GM12878 (cell line): ENCODE measurements around the gene POC5. TPM values are rescaled to one million over a fixed set of nuclear protein-coding genes. Genes with fewer than 3 reads are reported as not detected.
A peak's percentile ranks its signal among the peaks of the same experiment; 100 is the strongest.

Source experiments
- ASH2L ChIP-seq: fragments of 300-600, 200-600 bp; sonication (generic); IDR thresholded peaks from 2 replicates; pipeline ENCODE4 v1.6.1; 2017; ENCODE audit warnings: low read depth, mild to moderate bottlenecking, borderline replicate concordance
- EED ChIP-seq: sonication (generic); IDR thresholded peaks from 2 replicates; pipeline ENCODE4 v1.6.1; 2016; ENCODE audit warnings: antibody characterized with exemption, low read depth
- EP300 ChIP-seq, 2 experiments: fragments of 150-350 bp in 1 of 2; IDR thresholded peaks; 2 replicates each; pipeline ENCODE4 v1.6.1; 2011 to 2012; ENCODE audit warnings: low read depth in 2 of 2, low read length in 2 of 2, borderline replicate concordance in 1 of 2, improper control_type of control experiment in 1 of 2, inconsistent platforms in 1 of 2; ENCODE audit not compliant: control insufficient read depth in 1 of 2
- IRF4 ChIP-seq: IDR thresholded peaks from 2 replicates; pipeline ENCODE4 v1.6.1; 2011; ENCODE audit warnings: low read depth, low read length
- MYB ChIP-seq: fragments of 150-350 bp; IDR thresholded peaks from 2 replicates; pipeline ENCODE4 v1.6.1; 2014; ENCODE audit warnings: mild to moderate bottlenecking, low read depth, low read length, borderline replicate concordance
- NBN ChIP-seq: fragments of 450-650 bp; IDR thresholded peaks from 2 replicates; pipeline ENCODE4 v1.6.1; 2016
- NFIC ChIP-seq: IDR thresholded peaks from 2 replicates; pipeline ENCODE4 v1.6.1; 2012; ENCODE audit warnings: low read depth, mild to moderate bottlenecking, inconsistent platforms, low read length, moderate library complexity
- NFYA ChIP-seq: IDR thresholded peaks from 2 replicates; pipeline ENCODE4 v1.6.1; 2011; ENCODE audit warnings: low read depth, mild to moderate bottlenecking, low read length, improper control_type of control experiment, borderline replicate concordance
- NR2C2 ChIP-seq: IDR thresholded peaks from 2 replicates; pipeline ENCODE4 v1.6.1; 2011; ENCODE audit warnings: borderline replicate concordance, low read depth; ENCODE audit not compliant: control insufficient read depth, insufficient read length
- POLR2AphosphoS2 ChIP-seq: IDR thresholded peaks from 2 replicates; pipeline ENCODE4 v1.6.1; 2011; ENCODE audit warnings: low read depth, mild to moderate bottlenecking, low read length, improper control_type of control experiment, moderate library complexity
- RAD51 ChIP-seq: fragments of 450-650 bp; IDR thresholded peaks from 2 replicates; pipeline ENCODE4 v1.6.1; 2016; ENCODE audit warnings: moderate library complexity, mild to moderate bottlenecking, inconsistent platforms
- RB1 ChIP-seq: fragments of 450-650 bp; formaldehyde crosslinking; IDR thresholded peaks from 2 replicates; pipeline ENCODE4 v1.6.1; 2017; ENCODE audit warnings: mild to moderate bottlenecking, borderline replicate concordance
- RELB ChIP-seq: fragments of 450-650 bp; IDR thresholded peaks from 2 replicates; pipeline ENCODE4 v1.6.1; 2017; ENCODE audit warnings: low read depth, mild to moderate bottlenecking, moderate library complexity
- RFX5 ChIP-seq: IDR thresholded peaks from 2 replicates; pipeline ENCODE4 v1.6.1; 2011; ENCODE audit warnings: low read depth, low read length, improper control_type of control experiment
- SMAD1 ChIP-seq: fragments of 450-650 bp; IDR thresholded peaks from 2 replicates; pipeline ENCODE4 v1.6.1; 2018; ENCODE audit warnings: mild to moderate bottlenecking, low read depth; ENCODE audit not compliant: partially characterized antibody
- SRF ChIP-seq, 2 experiments: IDR thresholded peaks; 2 replicates each; pipeline ENCODE4 v1.6.1; 2011; ENCODE audit warnings: low read depth in 2 of 2, low read length in 2 of 2, mild to moderate bottlenecking in 1 of 2, moderate library complexity in 1 of 2
- SUZ12 ChIP-seq: fragments of 200-600 bp; sonication (generic); IDR thresholded peaks from one replicate; pipeline ENCODE4 v1.6.1; 2018; ENCODE audit warnings: antibody characterized with exemption, mild to moderate bottlenecking; ENCODE audit not compliant: unreplicated experiment
- TARDBP ChIP-seq: IDR thresholded peaks from 2 replicates; pipeline ENCODE4 v1.6.1; 2016; ENCODE audit warnings: borderline replicate concordance
- TCF12 ChIP-seq: IDR thresholded peaks from 2 replicates; pipeline ENCODE4 v1.6.1; 2011; ENCODE audit warnings: low read depth, mild to moderate bottlenecking, low read length
- ZBED1 ChIP-seq: IDR thresholded peaks from 2 replicates; pipeline ENCODE4 v1.6.1; 2016; ENCODE audit warnings: borderline replicate concordance
- ZBTB33 ChIP-seq: fragments of 450-650 bp; IDR thresholded peaks from 2 replicates; pipeline ENCODE4 v1.6.1; 2017; ENCODE audit warnings: mild to moderate bottlenecking
- ZNF24 ChIP-seq: fragments of 450-650 bp; IDR thresholded peaks from 2 replicates; pipeline ENCODE4 v1.6.1; 2017; ENCODE audit warnings: antibody characterized with exemption, mild to moderate bottlenecking
- ZNF274 ChIP-seq: IDR thresholded peaks from one replicate; pipeline ENCODE4 v1.8.0; 2011; ENCODE audit not compliant: insufficient read length, insufficient read depth
- polyA plus RNA-seq, 11 experiments: library from polyadenylated mRNA; depleted of rRNA in 4 of 11; unstranded in 6 of 11; stranded (reverse) in 5 of 11; fragments of >200 nt; fragmentation: Nextera tagmentation in 4 of 11; fragmentation: Illumina TruSeq in 1 of 11; extraction: Ambion mirVana in 4 of 11; extraction: Trizol in 1 of 11; gene quantifications; 1 replicate in 1 of 11; 2 replicates in 10 of 11; pipeline versions ENCODE4 v1.2.1 to v1.2.3, GENCODE V29; 2011 to 2016; ENCODE audit warnings: inconsistent platforms in 2 of 11, missing spikeins in 2 of 11, low read depth in 1 of 11
- total RNA-seq, 4 experiments: library from RNA; depleted of rRNA in 3 of 4; stranded (reverse); fragments of >200 nt in 3 of 4; fragmentation: Illumina TruSeq in 1 of 4; extraction: Trizol in 1 of 4; gene quantifications; 2 replicates each; pipeline versions ENCODE4 v1.2.1 to v1.2.3, GENCODE V29; 2013 to 2021
- TF ChIP-seq, protein P1 (sequence below): fragments of 450-650 bp; IDR thresholded peaks from 2 replicates; pipeline ENCODE4 v1.6.1; 2014; ENCODE audit warnings: mild to moderate bottlenecking
- TF ChIP-seq, protein P2 (sequence below): IDR thresholded peaks from 2 replicates; pipeline ENCODE4 v1.6.1; 2012; ENCODE audit warnings: low read depth, low read length, improper control_type of control experiment

POC5 gene
- total and polyA plus RNA-seq, 10 of the 15 experiments (the other 5 are each of a cell fraction or from before 2014, with no cell fraction given) = 13.1 to 25.6 (median 21.8) TPM

- TF ChIP-seq NR2C2 (no peak), TARDBP (0 out of 2 replicates have a peak, but pooled peaks have one; percentile 9), RB1 (peak; percentile 84; the same call in 1 of the 2 replicates), ZBED1 (no peak), EP300 (IDR thresholded peaks at IDR 0.05; ENCODE audit: borderline replicate concordance in 1 of 2, control insufficient read depth in 1 of 2, low read depth in 2 of 2, low read length in 2 of 2) (no peak), MYB (no peak), RELB (peak; percentile 93), SRF (IDR thresholded peaks at IDR 0.05; ENCODE audit: low read depth in 2 of 2, low read length in 2 of 2) (peak in 1 of 2 experiments; percentile 66; a peak in 2 of 4 replicates), ZNF24 (no peak), NFIC (peak; percentile 66; the same call in 1 of the 2 replicates), RAD51 (no peak), TCF12 (peak; percentile 71; the same call in 1 of the 2 replicates), IRF4 (peak; percentile 68), NFYA (peak; percentile 25; the same call in 1 of the 2 replicates), NBN (peak; percentile 84; the same call in 1 of the 2 replicates), SUZ12 (no peak), ZBTB33 (no peak), ASH2L (no peak), ZNF274 (no peak), POLR2AphosphoS2 (peak; percentile 63; the same call in 1 of the 2 replicates), SMAD1 (no peak), EED (peak; percentile 74), RFX5 (no peak; the same call in 1 of the 2 replicates)
- TF ChIP-seq, protein P1, sequence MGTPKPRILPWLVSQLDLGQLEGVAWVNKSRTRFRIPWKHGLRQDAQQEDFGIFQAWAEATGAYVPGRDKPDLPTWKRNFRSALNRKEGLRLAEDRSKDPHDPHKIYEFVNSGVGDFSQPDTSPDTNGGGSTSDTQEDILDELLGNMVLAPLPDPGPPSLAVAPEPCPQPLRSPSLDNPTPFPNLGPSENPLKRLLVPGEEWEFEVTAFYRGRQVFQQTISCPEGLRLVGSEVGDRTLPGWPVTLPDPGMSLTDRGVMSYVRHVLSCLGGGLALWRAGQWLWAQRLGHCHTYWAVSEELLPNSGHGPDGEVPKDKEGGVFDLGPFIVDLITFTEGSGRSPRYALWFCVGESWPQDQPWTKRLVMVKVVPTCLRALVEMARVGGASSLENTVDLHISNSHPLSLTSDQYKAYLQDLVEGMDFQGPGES = peak; percentile 76; the same call in 1 of the 2 replicates
- TF ChIP-seq, protein P2, sequence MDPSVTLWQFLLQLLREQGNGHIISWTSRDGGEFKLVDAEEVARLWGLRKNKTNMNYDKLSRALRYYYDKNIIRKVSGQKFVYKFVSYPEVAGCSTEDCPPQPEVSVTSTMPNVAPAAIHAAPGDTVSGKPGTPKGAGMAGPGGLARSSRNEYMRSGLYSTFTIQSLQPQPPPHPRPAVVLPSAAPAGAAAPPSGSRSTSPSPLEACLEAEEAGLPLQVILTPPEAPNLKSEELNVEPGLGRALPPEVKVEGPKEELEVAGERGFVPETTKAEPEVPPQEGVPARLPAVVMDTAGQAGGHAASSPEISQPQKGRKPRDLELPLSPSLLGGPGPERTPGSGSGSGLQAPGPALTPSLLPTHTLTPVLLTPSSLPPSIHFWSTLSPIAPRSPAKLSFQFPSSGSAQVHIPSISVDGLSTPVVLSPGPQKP = 0 out of 2 replicates have a peak, but pooled peaks have one; percentile 20
These were observed at the start of gene POC5 (continued) for GRCh38 chr5:75717082-75717922.
